ENCODE measurements around the gene DLG5. TPM values are rescaled to one million over a fixed set of nuclear protein-coding genes. Genes with fewer than 3 reads are reported as not detected.

The DLG5 gene
- total RNA-seq, 2 experiments from 2014 or later, result 2.1 to 2.3 TPM

- no peak overlapping the region for H3K4me3 Mint-ChIP-seq
- no peaks in the 10 kb centered on the region for H3K4me1 Mint-ChIP-seq
- H3K9me3 Mint-ChIP-seq (ENCODE audit: low read depth), result peaks cover 10% of the 10 kb centered on the region
- no peaks in the 10 kb centered on the region for H3K27me3 Mint-ChIP-seq
- no peak for ATAC-seq
- POLR2A ChIA-PET, result no interaction called here
- no peaks in the 10 kb centered on the region for H3K36me3 Mint-ChIP-seq (ENCODE audit: low read depth)
- CTCF ChIA-PET, result no interaction called here
- intact Hi-C loops (cut with DNase I, micrococcal nuclease), result no loop called here
- no peak overlapping the region for H3K27ac Mint-ChIP-seq
- DNase-seq, result no peak
Measured at GRCh38 chr10:77746047-77746707, 180.4 kb downstream of the DLG5 start.

- POLR2A ChIA-PET, result no interaction called here
- Mint-ChIP-seq H3K36me3 (ENCODE audit: low read depth) (no peaks in the 10 kb centered on the region), H3K4me3 (no peak overlapping the region), H3K4me1 (no peaks in the 10 kb centered on the region), H3K27me3 (no peaks in the 10 kb centered on the region), H3K27ac (no peak overlapping the region), H3K9me3 (ENCODE audit: low read depth) (peaks cover 18% of the 10 kb centered on the region)
- intact Hi-C loops (cut with DNase I, micrococcal nuclease), result no loop called here
- CTCF ChIA-PET, result no interaction called here
- DNase-seq (no peak), ATAC-seq (no peak)
Measured at GRCh38 chr10:77744245-77744644, 182.3 kb downstream of the DLG5 start.

GRCh38 chr10:77742172-77742571 is 184.4 kb downstream of the DLG5 start:
- no peak for ATAC-seq
- POLR2A ChIA-PET, result no interaction called here
- Mint-ChIP-seq H3K36me3 (ENCODE audit: low read depth) (no peaks in the 10 kb centered on the region), H3K4me1 (no peaks in the 10 kb centered on the region), H3K9me3 (ENCODE audit: low read depth) (peaks cover 19% of the 10 kb centered on the region), H3K27me3 (no peaks in the 10 kb centered on the region), H3K4me3 (no peak overlapping the region), H3K27ac (no peak overlapping the region)
- DNase-seq, result no peak
- intact Hi-C loops (cut with DNase I, micrococcal nuclease), result no loop called here
- CTCF ChIA-PET, result no interaction called here

GRCh38 chr10:77741746-77742145 is 184.8 kb downstream of the DLG5 start:
- H3K27ac Mint-ChIP-seq, result no peak overlapping the region
- H3K36me3 Mint-ChIP-seq (ENCODE audit: low read depth), result no peaks in the 10 kb centered on the region
- peaks cover 22% of the 10 kb centered on the region for H3K9me3 Mint-ChIP-seq (ENCODE audit: low read depth)
- CTCF ChIA-PET, result no interaction called here
- no peaks in the 10 kb centered on the region for H3K4me1 Mint-ChIP-seq
- no peak overlapping the region for H3K4me3 Mint-ChIP-seq
- no peaks in the 10 kb centered on the region for H3K27me3 Mint-ChIP-seq
- ATAC-seq, result no peak
- POLR2A ChIA-PET, result no interaction called here
- intact Hi-C loops (cut with DNase I, micrococcal nuclease), result no loop called here
- no peak for DNase-seq

Other genes with a start within 250 kb of the DLG5 start
- gene POLR3A, start 102.8 kb upstream of the DLG5 start, total RNA-seq, result 10 to 100 TPM; 18.3 to 19.3 TPM
- 1,000 to 10,000 TPM; 2,145 to 3,094 TPM for gene RPS24, start 107.1 kb upstream of the DLG5 start, total RNA-seq

All from activated CD4-positive, alpha-beta T cell treated with anti-CD3 and anti-CD28 coated beads for 36 hours (primary cell).